NCI-H2196 (cell line): ENCODE data around the gene FRZB.
"Not testable (repeated sequence)": the region's sequence is repeated elsewhere in the genome, so short reads cannot be mapped to it uniquely, and the experiment has no call there.

Source experiments
- DNase-seq: peaks from one replicate; lab custom pipeline; 2025; ENCODE audit not compliant: unreplicated experiment; lab: John Stamatoyannopoulos, UW

The FRZB gene, protein sequence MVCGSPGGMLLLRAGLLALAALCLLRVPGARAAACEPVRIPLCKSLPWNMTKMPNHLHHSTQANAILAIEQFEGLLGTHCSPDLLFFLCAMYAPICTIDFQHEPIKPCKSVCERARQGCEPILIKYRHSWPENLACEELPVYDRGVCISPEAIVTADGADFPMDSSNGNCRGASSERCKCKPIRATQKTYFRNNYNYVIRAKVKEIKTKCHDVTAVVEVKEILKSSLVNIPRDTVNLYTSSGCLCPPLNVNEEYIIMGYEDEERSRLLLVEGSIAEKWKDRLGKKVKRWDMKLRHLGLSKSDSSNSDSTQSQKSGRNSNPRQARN

DNA sequence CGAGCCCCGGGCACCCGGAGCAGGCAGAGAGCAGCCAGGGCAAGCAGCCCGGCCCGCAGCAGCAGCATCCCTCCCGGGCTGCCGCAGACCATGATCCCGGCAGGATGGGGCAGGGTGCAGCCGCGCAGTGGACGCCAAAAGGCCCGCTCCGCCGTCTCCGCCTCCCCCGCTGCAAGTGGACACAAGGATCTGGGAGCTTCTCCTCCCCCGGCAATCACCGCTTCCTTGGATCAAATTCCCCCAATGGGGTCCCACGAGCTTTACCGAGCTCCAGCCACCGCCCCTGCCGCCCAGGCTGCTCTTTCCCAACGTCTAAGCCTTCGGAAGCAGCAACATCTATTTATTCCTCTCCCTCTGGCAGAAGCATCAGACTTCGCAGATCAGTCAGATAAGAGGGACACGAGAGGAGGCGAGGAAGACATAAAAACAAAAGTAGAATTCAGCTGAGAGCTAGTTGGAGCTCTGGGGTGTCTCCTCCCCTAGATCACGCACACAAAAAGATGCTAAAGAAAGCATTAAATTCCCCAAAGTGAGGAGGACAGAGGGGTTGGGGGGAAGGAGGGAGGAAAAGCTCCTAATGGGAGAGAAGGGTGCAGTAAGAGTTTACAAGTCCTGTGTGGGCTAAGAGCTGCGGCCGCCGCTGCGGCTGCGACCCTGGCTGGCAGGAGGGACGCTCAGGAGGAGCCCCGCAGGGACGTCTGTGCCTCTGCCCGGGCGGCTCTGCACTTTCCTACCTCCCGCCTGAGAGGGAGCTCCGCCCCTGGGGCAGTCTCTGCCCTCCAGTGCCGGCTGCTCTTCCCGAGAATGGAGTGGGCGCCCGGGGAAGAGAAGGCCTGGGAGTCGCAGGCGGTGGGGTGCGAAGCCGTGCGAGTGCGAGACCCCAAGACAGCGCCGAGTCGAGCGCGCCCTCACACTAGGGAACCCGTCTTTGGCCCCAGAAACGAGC is at the start of gene FRZB:
Gene FRZB (minus strand): TSS at position 177 of the 946 bp plus-strand sequence. CDS start 85 bp downstream, at position 92.
- no peak for DNase-seq

DNA sequence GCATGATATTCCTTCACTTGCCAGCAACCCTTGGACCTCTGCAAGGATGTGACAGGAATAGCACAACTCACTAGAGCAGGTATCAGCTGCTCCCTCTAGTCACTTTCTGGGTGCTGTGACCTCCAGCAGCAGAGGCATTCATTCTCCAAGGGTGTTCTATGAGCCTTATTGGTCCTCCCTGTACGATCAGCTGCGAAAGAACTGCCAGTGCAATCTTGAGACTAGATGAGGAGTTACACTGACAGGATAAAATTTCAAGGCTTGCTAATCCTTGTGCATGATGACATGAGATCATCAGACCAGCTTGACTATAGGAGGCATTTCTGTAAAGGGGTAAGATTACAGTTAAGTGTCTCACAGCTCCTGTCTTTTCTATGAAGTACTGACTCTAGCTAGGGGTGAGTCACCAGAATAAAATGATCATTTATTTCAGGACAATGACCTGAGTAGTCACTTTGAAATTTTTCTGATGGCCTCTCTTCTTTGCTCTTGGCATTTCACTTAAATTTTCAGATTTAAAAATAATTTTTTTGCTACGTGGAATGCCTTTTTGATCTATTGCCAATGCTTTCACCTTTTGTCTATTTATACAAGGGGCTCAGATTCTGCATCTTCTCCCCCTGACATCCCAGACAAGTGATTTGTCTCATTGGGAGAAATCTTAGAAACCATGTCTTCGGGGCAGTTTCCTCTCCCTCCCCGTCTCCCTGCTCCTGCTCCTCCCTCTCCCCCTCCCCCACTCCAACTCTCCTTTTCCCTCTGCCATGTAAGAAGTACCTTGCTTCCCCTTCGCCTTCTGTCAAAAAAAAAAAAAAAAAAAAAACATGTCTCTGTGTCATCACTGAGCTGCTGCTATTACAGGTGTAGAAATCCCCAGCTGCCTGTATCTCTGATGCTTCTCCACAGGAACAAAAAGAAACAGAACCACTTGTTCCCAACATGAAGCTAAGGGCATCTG is 49.2 kb upstream of the FRZB start:
- peak; percentile 41 for DNase-seq

DNA sequence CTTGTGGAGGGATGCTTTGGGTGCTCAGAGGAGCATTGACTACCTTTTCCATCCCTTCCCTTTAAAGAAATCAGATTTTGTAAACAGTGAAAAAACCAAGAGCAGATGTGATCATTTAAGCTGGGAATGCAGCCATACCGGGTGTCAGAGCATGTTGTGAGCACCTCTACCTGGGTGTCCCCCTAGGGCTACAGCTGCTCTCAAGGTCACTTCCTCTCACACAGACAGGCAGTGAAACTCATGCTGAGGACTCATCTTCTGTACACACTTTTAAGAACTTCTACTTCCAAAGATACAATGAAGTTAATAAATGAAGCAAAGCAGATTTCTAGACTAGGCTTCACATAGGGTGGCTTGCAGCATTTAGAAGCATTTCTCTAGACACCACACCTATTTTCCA is 48.4 kb upstream of the FRZB start:
- DNase-seq: no peak

DNA sequence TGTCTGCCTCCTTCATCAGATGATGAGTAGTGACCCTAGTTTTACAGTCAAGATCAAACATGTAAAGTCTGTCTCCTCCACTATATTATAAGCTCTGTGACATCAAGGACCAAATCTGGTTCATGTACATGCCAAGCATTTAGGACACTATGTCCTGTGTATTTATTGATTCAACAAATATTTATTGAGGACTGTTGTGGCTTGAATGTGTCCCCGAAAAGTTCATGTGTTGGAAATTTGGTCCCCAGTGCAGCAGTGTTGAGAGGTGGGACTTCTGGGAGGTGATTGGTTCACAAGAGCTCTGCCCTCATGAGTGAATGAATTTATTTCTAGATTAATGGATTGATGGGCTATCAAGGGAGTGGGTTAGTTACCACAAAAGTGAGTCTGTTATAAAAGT is 46.6 kb upstream of the FRZB start:
- no peak for DNase-seq

DNA sequence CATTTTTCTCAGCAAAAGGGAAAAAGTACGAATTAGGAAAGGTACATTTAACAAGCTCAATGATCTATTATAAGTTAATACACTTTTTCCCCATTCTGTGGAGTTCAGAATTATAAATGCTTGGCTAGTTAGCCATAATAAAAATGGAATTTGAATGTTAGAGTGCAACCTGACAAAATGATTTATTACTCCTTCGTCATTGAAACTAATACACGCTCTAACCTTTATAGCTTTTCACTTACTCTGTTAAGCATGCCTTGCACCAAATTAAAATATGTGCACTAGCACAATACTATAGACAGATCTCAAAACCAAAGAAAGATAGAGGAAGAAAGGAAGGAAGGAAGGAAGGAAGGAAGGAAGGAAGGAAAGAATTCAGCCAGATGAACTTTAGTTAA is 46.1 kb upstream of the FRZB start:
- no peak for DNase-seq

DNA sequence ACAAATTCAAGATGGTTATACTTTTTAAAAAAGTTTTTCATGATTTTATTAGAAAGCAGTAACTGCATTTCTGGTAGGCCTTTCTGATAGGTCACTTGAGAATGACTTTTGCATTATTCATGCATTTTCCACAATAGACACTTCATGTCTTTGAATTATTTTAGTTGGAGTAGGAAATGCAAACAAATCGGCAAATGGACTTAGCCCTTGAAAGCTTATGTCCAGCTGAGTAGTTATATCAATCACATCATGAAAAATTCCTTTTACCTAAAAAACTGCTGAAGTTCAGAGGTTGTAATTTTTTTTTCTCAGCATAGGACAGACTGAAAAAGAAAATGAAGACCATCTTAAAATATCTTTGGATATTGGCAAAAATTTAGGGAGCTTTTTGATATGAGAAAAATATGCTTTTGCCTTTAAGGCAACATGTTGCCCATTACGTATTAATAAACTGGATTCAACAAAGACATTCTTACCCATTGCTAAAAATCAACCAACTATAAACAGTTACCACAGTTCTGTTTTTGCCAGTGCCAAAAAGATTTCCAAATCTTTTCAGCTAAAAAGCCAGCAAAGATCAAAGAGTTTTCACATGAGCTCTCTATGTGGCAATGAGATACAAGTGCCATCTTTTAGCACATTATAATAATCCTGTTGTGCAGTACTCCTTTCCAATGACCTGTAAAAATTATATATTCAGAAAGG is 45.5 kb upstream of the FRZB start:
- no peak for DNase-seq

DNA sequence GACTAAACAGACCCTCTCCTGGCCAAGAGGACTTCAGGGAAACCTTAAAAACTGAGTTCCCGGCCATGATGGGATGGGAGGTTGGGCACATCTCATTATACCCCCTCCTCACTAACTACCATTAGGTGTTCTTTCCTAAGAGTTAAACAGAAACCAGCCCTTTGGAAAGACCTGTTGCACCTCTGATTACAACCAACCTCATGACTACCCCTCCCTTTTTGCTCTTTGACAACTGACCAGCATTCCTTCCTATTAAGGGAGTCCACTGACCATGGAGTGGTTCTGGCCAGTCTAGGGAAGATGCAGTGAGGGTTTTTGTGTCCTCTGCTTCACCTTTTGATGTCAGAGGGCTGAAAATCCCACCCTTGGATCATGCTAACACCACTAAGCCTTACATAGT is 44.5 kb upstream of the FRZB start:
- no peak for DNase-seq

DNA sequence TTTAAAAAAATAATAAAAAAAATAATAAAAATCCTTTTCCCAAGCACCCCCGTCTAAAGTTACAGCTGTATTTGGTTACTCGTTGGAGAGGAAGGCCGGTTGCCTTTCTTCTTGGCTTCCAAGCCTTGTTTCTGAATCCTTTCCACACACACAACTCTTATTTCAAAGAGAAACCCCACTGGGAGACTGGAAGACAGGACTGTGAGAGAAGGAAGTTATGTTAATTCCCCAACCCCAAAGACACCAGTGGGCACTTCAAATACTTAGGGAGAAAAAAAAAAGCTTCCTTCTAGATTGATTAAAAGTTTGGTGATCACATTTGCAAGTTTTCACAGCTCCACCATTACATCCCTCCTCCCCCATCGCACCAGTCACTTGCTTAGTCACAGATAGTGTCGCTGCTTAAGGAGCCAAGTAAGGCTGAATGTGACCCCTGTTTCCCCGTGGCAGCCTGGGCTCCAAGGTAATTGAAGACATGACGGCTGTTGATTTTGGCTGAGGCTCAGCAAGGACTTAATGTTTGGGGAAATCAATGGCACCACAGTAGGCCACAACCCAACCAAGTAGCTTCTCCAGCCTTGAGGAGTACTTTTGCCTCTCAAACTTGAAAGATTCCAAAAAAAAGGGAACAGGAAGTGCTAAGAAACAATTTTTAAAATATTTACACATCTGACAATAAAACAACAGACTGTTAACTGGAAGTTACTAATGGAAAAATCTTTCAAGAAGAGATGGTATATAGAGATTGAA is 40.8 kb upstream of the FRZB start:
- DNase-seq: no peak

DNA sequence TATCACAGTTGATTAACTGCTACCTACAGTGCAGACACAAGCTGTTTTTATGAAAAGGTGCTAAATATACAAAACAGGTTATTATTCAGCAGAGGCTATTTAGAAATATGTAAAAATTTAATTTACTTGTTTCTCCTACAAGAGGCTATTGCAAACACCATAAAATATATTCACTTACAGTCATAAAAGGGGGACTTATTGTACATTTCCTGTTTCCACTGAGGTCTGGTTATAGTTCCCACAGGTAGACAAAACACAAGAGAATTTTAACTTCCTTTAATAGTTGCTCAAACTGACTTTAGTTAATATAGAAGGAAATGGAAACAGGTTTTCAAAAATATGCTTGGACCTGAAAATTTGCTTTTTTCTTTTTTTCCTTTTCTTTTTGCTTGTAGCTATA is 40.0 kb upstream of the FRZB start:
- DNase-seq: no peak

DNA sequence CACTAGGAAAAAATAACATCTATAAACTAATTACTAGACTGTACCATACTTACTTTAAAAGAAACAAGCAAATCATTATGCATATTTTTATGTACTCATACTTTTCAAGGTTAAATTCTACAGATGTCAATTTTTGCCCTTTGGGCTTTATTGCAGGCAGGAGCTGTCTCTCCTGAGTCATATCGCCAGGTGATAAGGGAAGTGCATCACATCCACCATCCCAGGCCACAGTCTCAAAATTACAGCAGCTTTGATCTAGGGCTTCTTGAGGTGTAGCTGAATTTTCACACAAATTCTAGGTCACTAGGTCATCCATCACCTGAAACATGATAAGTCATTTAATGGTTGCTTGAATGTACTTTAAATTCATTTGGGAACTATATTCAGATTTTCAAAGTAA is 38.4 kb upstream of the FRZB start:
- no peak for DNase-seq

DNA sequence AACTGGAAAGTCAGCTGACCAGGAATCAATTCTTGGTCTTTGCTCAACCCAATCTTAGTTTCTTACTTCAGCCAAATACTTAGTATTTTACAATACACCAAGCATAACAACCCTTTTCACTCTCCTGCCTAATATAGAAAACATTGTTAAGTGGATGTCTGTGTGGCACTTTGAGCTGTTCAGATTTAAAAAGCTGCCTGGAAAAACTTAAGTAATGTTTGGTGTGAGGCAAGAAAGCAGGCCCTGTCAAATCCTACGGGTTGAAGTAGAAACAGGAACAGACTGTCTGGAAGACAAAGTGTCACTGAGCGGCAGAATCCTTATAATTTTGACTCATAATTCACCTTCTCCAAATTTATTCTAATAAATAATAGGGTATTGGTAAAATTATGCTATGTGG is 37.1 kb upstream of the FRZB start:
- DNase-seq: no peak

DNA sequence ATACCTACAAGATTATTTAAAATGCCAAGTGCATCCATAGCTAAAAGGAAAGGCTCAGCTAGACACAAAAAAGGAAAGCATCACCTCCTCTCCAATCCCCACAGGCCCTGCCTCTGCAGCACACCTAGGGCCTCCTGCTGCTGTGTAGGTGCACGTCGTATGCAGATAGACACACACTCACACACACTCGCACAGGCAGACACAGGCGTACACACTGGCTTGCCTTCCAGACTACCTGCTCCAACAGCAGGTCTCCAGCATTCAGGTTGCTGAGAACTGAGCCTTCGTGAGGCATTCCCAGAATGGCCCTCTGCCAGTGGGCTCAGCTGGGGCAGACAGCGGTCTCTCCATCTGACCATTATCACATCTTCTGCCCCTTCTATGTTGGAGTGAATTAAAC is 35.3 kb upstream of the FRZB start:
- no peak for DNase-seq

DNA sequence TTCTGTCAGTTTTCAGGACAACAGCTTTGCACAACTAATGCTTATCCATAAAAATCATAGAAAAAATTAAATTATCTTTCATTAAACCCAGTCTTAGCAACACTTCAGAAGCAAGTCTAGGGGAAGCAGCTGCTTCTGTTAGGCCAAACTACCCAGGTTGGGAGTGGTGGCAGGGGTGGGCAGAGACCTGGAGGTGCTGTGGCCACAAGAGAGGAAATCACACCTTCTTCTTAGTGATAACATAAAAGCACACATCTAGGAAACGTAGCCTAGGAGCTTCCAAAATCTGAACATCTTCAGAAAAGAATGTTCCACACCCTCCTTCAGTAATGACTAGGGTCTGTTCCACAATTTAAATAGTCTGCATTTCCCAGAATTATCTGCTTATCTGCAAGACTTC is 32.3 kb upstream of the FRZB start:
- no peak for DNase-seq

DNA sequence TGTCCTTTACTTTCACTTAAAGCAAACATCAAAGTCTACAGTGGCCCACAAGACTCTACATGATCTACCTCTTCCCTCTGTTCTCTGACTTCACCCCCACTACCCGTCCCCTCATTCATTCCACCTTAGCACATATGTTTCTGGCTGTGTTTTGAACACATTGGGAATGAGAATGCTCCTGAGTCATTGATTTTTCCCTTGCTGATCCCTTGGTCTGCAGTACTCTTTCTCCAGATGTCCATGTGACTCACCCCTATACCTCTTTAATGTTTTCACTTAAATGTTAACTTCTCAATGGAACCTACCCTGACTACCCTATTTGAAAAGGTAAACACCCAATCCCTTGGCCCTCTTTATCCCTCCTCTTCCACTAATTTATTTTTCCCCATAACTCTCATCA is 30.7 kb upstream of the FRZB start:
- DNase-seq: no peak

DNA sequence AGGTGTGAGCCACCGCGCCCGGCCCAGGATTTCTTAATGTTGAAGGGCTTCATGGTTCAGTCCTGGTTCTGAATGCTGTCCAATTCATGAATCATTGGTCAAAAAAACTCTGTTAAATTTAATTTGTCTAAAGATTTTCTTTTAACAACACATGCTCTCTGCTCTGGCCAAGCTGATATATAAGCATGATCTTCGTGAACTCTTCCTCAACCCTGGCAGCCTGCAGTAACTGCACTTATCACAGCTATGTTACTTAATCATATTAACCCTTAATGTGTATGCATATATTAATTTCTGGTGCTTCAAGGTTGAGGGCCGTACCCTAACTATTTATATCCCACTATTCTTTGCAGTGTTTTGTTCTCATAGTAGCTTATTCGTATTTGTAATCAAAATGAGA is 29.4 kb upstream of the FRZB start:
- no peak for DNase-seq

DNA sequence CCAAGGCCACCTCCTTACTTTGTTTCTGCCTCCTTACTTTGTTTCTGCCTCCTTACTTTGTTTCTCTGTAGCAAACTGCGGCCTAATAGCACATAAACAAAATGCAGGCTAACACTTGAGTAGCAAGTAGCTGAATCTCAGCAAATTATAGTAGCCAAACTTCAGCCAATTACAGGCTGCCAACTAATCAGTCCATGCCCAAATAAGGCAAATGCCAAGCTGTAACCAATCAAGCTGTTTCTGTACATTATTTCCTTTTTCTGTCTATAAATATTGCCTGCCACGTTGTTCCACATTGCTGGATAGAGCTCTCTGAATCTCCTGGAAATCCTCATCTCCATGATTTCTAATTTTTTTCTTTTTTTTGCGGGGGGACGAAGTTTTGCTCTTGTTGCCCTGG is 28.7 kb upstream of the FRZB start:
- no peak for DNase-seq

DNA sequence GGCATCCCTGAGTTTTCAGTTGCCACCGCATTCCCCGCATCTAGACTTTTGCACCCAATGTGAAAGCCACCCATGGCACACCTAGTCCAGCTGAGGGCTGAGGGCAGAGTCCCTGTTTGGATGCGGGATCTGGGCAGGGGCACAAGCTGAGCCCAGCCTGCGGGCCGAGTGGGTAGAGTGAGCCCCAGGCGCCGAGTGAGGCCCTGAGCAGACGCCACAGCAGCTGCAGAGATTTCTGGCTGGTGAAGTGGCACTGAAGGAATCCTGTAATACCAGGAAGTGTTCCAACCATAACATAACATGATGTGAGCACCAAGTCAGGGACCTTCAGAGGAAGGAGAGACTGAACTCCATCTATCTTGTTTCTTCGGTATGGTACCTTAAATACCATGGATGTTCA is 27.7 kb upstream of the FRZB start:
- no peak for DNase-seq

DNA sequence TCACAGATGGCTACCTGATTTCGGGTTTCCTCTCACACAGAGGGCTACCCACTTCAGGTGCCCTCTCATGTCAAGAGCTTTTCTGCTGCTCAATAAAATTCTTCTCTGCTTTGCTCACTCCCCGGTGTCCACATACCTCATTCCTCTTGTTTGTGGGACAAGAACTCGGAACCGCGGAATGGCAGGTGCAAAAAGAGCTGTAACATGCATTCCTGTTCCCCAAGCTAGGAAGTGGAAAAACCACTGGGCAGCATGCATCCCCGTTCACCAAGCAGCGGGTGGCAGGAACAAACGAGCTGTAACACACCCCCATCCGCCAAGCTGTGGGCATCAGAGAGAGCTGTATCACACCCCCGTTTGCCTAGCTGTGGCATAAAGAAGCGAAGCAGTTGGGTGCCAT is 27.2 kb upstream of the FRZB start:
- DNase-seq: no peak

DNA sequence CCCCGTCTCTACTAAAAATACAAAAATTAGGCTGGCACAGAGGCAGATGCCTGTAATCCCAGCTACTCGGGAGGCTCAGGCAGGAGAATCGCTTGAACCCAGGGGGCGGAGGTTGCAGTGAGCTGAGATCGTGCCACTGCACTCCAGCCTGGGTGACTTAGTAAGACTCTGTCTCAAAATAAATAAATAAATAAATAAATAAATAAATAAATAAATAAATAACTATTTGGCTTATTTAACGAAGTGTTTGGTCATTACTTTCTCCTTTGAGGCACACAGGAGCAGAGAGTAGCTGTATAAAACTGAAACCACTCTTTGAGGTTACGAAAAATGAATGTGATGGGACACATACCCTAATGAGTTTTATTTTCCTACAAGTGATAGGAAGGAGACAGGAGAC is 26.6 kb upstream of the FRZB start:
- DNase-seq: not testable (repeated sequence)

DNA sequence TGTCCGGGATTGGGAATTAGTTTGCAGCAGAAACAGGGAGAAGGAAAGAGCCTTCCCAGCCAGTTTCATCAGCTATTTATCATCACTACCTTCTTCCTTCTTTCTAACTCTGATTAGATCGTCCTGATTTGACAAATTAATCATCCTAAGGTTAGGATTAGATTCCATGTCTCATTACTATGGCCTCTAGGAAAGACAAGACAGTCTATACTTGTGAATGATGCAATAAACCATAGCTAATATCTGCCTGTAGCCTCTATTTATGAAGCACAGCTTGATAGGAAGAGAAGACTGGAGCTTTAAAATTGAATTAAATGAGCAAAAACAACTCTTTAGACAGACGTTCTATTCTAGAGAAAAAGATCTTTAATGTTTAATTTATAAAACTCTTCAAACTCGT is 25.2 kb upstream of the FRZB start:
- DNase-seq: no peak
